Activated naive CD4-positive, alpha-beta T cell treated with anti-CD3 and anti-CD28 coated beads, Interleukin-2, amount 50 U/mL, for 72 hours (primary cell): ENCODE measurements around the gene ZC3H13. TPM values are rescaled to one million over a fixed set of nuclear protein-coding genes. Genes with fewer than 3 reads are reported as not detected.

Source experiments
- ATAC-seq, 2 donors: fragments of 150-1000 bp; cut with Tn5 transposase; 2 replicates each; pipeline ENCODE4 v1.10.0; 2021; ENCODE audit warnings: mild to moderate bottlenecking in 2 of 2, moderate library complexity in 2 of 2
- DNase-seq, 2 donors: peaks; one replicate each; pipeline ENCODE4 v3.0.0; 2021 to 2022; ENCODE audit warnings: low spot score in 2 of 2
- H3K27ac Mint-ChIP-seq, 2 donors: one replicate each; pipeline ENCODE4 v1.8.0; 2022; ENCODE audit warnings: mild to moderate bottlenecking in 2 of 2, mixed read lengths in 2 of 2
- H3K36me3 Mint-ChIP-seq, 2 donors: one replicate each; pipeline ENCODE4 v1.8.0; 2022; ENCODE audit warnings: mixed read lengths in 2 of 2
- H3K9me3 Mint-ChIP-seq, 2 donors: one replicate each; pipeline ENCODE4 v1.8.0; 2022; ENCODE audit warnings: mixed read lengths in 2 of 2
- total RNA-seq, 2 donors: library from RNA; stranded (reverse); gene quantifications; one replicate each; pipeline ENCODE4 v1.2.3, GENCODE V29; 2022

ZC3H13 gene
- total RNA-seq, 2 donors from 2014 or later: 36.9 to 47.9 TPM

DNA sequence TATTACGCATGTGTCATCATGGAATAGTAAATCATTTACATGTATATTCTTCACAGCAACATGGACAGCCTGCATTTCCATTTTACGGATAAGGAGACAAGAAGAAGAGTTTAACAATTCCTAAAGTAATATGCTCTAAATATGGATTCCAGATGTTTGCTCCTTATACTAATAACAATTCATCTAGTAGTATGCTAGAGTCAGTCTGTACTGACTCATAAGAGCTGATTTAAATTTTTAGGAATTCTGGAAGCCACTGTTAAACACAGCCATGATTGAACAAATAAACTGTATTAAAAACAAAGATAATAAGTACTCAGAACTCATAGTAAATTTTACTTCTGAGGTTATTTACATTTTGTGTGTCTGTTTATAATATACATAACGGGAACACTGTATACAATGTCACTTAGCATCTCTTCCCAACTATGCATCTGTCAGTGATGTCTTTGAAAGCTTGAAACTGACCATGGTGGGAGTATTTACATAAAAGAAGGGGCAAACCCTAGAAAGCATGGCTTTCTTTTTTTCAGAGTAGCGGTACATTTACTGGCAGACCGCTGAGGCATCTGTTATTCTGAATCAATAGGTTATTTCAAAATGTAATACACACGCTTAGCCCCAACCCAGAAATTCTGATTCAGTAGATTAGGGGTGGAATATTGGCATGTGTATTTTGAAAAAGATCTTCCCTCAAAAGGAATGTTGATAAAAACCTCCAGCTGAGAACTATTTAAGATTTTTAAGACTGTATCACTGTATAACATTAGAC is 12.9 kb downstream of the ZC3H13 start:
- Mint-ChIP-seq H3K36me3 (peaks cover 10 to 14% of the 10 kb centered on the region in 2 donors), H3K27ac (no peak overlapping the region), H3K9me3 (no peaks in the 10 kb centered on the region)
- no peak for DNase-seq
- no peak for ATAC-seq

DNA sequence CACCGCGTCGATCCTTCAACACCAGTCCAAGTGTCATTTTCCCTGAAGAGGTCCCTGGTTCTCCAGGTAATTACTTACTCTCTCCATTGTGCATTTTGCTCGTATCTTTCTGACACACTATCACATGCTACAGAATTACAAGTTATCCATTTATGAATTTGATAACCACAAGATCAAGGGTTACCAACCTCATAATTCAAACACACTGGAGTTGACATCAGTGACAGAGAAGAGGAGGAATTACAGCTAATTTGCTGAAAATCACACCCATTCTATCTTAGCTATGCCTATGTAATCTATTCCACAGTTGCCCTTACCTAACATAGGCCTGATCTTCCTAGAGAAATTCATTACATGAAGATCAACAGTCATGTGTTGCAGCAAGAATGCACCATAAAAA is 14.2 kb downstream of the ZC3H13 start:
- peaks cover 14 to 20% of the 10 kb centered on the region in 2 donors for H3K36me3 Mint-ChIP-seq

DNA sequence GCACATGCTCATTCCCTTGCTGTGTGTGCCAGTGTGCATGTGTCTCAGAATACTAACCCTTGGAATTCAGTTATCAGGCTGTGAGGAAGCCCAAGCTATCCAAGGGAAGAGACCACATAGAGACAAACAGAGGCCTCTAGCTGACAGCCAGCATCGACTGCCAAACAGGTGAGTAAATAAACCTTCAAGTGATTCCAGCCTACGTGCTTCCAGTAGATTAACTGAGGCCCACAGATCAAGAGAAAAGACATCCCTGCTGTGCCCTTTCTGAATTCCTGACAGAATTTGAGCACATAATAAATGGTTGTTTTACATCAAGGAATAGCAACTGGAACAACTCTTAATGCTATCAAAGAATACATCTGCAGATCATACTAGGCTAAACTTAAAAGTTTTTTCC is 17.5 kb downstream of the ZC3H13 start:
- H3K27ac Mint-ChIP-seq: no peak overlapping the region
- peaks cover 26 to 39% of the 10 kb centered on the region in 2 donors for H3K36me3 Mint-ChIP-seq
- peaks cover 0 to 5% of the 10 kb centered on the region in 2 donors for H3K9me3 Mint-ChIP-seq
- DNase-seq (no peak), ATAC-seq (no peak)

More for the DNA sequence above, 14.2 kb downstream of the ZC3H13 start:
- no peak for ATAC-seq
- Mint-ChIP-seq H3K27ac (no peak overlapping the region), H3K9me3 (no peaks in the 10 kb centered on the region)
- no peak for DNase-seq

- ATAC-seq (no peak), DNase-seq (no peak)
- Mint-ChIP-seq H3K36me3 (peaks cover 19 to 53% of the 10 kb centered on the region in 2 donors), H3K9me3 (peaks cover 0 to 5% of the 10 kb centered on the region in 2 donors), H3K27ac (no peak overlapping the region)
These were observed 20.2 kb downstream of the ZC3H13 start for GRCh38 chr13:46032341-46032740.

- Mint-ChIP-seq H3K9me3 (peaks cover 0 to 5% of the 10 kb centered on the region in 2 donors), H3K36me3 (peaks cover 19 to 53% of the 10 kb centered on the region in 2 donors), H3K27ac (no peak overlapping the region)
- no peak for ATAC-seq
- DNase-seq: no peak
These were observed 20.8 kb downstream of the ZC3H13 start for GRCh38 chr13:46031581-46032263.

- Mint-ChIP-seq H3K36me3 (peaks cover 4 to 14% of the 10 kb centered on the region in 2 donors), H3K9me3 (no peaks in the 10 kb centered on the region), H3K27ac (no peak overlapping the region)
- DNase-seq (no peak), ATAC-seq (no peak)
These were observed 27.4 kb downstream of the ZC3H13 start for GRCh38 chr13:46025157-46025556.

- no peaks in the 10 kb centered on the region for H3K9me3 Mint-ChIP-seq
- no peak for ATAC-seq
- H3K27ac Mint-ChIP-seq: no peak overlapping the region
- H3K36me3 Mint-ChIP-seq: peaks cover 0 to 4% of the 10 kb centered on the region in 2 donors
- DNase-seq: no peak
These were observed 30.1 kb downstream of the ZC3H13 start for GRCh38 chr13:46022481-46022880.

- H3K27ac Mint-ChIP-seq: no peak overlapping the region
- H3K9me3 Mint-ChIP-seq: no peaks in the 10 kb centered on the region
These were observed 36.3 kb downstream of the ZC3H13 start for GRCh38 chr13:46016216-46016615.

GRCh38 chr13:46015366-46015765 is 37.2 kb downstream of the ZC3H13 start:
- Mint-ChIP-seq H3K9me3 (no peaks in the 10 kb centered on the region), H3K36me3 (peaks cover 0 to 8% of the 10 kb centered on the region in 2 donors), H3K27ac (no peak overlapping the region)
- ATAC-seq (no peak), DNase-seq (no peak)

More at GRCh38 chr13:46016216-46016615, 36.3 kb downstream of the ZC3H13 start:
- DNase-seq: no peak
- ATAC-seq: no peak
- H3K36me3 Mint-ChIP-seq: peaks cover 0 to 8% of the 10 kb centered on the region in 2 donors

GRCh38 chr13:46012404-46012803 is 40.1 kb downstream of the ZC3H13 start:
- no peaks in the 10 kb centered on the region for H3K9me3 Mint-ChIP-seq
- peaks cover 7 to 8% of the 10 kb centered on the region in 2 donors for H3K36me3 Mint-ChIP-seq
- H3K27ac Mint-ChIP-seq: no peak overlapping the region
- no peak for DNase-seq
- ATAC-seq: peak; percentile 63 to 78

GRCh38 chr13:46010148-46010547 is 42.4 kb downstream of the ZC3H13 start:
- Mint-ChIP-seq H3K9me3 (no peaks in the 10 kb centered on the region), H3K27ac (no peak overlapping the region), H3K36me3 (peaks cover 0 to 7% of the 10 kb centered on the region in 2 donors)
- DNase-seq: no peak
- ATAC-seq: no peak

GRCh38 chr13:46008631-46009030 is 43.9 kb downstream of the ZC3H13 start:
- Mint-ChIP-seq H3K36me3 (peaks cover 0 to 7% of the 10 kb centered on the region in 2 donors), H3K9me3 (no peaks in the 10 kb centered on the region), H3K27ac (no peak overlapping the region)
- no peak for DNase-seq
- ATAC-seq: no peak

- peaks cover 0 to 7% of the 10 kb centered on the region in 2 donors for H3K36me3 Mint-ChIP-seq
- ATAC-seq (no peak), DNase-seq (no peak)
- H3K27ac Mint-ChIP-seq: no peak overlapping the region
- no peaks in the 10 kb centered on the region for H3K9me3 Mint-ChIP-seq
These were observed 45.7 kb downstream of the ZC3H13 start for GRCh38 chr13:46006688-46007452.

DNA sequence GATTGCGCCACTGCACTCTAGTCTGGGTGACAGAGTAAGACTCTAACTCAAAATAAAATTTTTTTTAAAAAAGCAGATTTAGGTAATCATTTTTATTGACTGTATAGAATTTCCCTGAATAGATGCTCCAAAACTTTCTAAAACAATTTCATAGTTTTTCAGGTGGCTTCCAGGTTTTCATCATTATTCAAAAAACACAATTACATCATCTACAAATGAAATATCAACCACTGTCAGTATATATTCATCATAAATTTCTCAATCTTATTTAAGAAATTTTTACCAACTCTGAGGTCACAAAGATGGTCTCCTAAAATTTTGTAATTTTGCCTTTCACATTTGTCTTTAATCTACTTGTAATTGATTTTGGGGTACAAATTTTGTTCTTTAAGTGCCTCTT is 48.1 kb downstream of the ZC3H13 start:
- ATAC-seq (no peak), DNase-seq (no peak)
- Mint-ChIP-seq H3K36me3 (peaks cover 11 to 20% of the 10 kb centered on the region in 2 donors), H3K27ac (no peak overlapping the region), H3K9me3 (no peaks in the 10 kb centered on the region)

- no peak for ATAC-seq
- Mint-ChIP-seq H3K27ac (no peak overlapping the region), H3K9me3 (no peaks in the 10 kb centered on the region), H3K36me3 (peaks cover 11 to 13% of the 10 kb centered on the region in 2 donors)
- DNase-seq: no peak
These were observed 55.9 kb downstream of the ZC3H13 start for GRCh38 chr13:45996631-45997030.

DNA sequence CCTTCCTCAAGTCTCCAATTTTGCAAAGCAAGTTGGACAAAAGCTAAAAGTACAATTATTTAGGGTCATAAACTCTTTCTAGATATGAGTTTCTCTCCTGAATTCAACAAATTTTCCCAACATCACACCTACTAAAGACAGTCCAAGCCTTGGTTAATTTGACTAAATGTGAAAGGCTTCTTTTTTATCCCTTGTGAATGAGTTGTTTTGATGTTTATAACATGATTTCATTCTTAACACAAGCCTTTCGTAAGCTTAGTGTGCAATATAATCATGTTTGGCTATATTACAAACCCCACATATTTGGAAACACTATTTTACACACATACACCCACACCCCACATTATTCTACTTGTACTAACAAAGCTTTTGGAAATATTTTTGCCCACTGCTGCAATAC is 57.3 kb downstream of the ZC3H13 start:
- Mint-ChIP-seq H3K36me3 (peaks cover under 1 to 4% of the 10 kb centered on the region in 2 donors), H3K27ac (peak overlapping the region in 1 of 2 donors; percentile 65), H3K9me3 (no peaks in the 10 kb centered on the region)
- ATAC-seq (peak in 1 of 2 donors; percentile 84), DNase-seq (no peak)

GRCh38 chr13:45994752-45995151 is 57.8 kb downstream of the ZC3H13 start:
- H3K27ac Mint-ChIP-seq: no peak overlapping the region

More at GRCh38 chr13:45994752-45995151, 57.8 kb downstream of the ZC3H13 start:
- DNase-seq (no peak), ATAC-seq (no peak)
- Mint-ChIP-seq H3K9me3 (no peaks in the 10 kb centered on the region), H3K36me3 (no peaks in the 10 kb centered on the region)
